Epithelial cell of esophagus (primary cell): ENCODE data around the gene HERC2.
"Not testable (repeated sequence)": the region's sequence is repeated elsewhere in the genome, so short reads cannot be mapped to it uniquely, and the experiment has no call there.

ENCODE experiments used
- DNase-seq: peaks from one replicate; pipeline ENCODE4 v3.0.0; 2010; ENCODE audit warnings: low read depth
- H3K4me3 ChIP-seq: 2 replicates; pipeline ENCODE4 v1.5.1; 2011; ENCODE audit warnings: mild to moderate bottlenecking, low read length, control low read depth
- CTCF ChIP-seq: IDR thresholded peaks from 2 replicates; pipeline ENCODE4 v1.5.1; 2011; ENCODE audit warnings: low read depth, mild to moderate bottlenecking, low read length, control low read depth, inconsistent platforms; ENCODE audit not compliant: insufficient read depth; ENCODE audit errors: missing control alignments

The HERC2 gene

DNA sequence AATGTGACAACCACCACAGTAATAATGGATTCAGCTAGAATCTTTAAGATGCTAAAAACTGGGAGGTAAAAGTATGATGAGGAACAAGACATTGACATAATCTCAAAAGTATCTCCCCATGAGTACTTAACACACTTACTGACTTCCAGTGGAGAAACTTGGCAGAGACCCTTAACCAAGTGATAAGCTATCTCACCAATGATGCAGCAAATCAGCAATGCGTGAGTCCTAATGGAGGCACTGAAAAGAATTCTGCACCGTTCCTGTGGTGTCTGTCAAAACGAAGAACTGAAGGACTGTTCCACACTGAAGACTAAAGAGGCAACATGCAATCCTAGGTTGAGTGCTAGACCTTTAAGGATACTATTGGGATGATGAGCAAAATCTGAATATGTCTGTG, 154.9 kb downstream of the HERC2 start:
- H3K4me3 ChIP-seq, result no peak overlapping the region

DNA sequence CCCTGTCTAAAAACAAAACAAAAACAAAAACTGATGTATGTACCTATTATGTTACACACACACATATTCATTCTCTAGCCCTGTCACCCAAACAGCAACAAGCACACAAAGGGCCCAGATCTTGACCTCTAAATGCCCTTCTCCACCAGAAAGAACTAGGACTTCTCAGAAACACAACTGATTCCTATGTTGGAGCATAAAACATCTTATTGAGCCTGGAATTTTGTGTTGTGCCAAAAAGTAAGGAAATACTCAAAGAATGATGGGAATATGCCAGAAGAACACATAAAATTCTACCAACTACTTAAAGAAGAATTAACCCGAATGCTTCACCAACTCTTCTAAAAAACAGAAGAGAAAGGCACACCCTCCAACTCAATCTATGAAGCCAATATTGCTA, 156.2 kb downstream of the HERC2 start:
- no peak overlapping the region for H3K4me3 ChIP-seq
- no peak for DNase-seq
- TF ChIP-seq CTCF, result no peak

More for the DNA sequence above, 154.9 kb downstream of the HERC2 start:
- TF ChIP-seq CTCF, result no peak
- no peak for DNase-seq

- no peak overlapping the region for H3K4me3 ChIP-seq
- no peak for TF ChIP-seq CTCF
- DNase-seq, result no peak
Observed at GRCh38 chr15:28164876-28165275, 157.1 kb downstream of the HERC2 start.

DNA sequence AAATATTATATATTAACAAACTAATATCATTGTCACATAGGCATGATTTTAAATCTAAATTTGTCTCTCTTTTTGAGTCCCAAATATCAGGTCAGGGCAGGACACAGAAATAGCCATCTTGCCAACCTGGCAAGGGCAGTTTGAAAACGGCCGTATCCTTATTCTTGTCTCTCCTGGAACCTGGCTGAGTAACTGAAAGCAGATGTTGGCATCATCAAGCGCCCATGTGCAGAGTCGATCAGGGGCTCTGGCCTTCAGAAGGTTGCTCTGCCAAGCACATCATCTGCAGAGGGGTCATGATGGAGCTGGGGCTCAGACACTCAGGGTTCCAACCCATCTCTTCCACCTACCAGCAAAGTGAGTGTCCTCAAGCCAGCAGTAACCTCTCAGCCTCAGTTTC, 167.7 kb downstream of the HERC2 start:
- no peak for DNase-seq
- H3K4me3 ChIP-seq, result no peak overlapping the region
- no peak for TF ChIP-seq CTCF

DNA sequence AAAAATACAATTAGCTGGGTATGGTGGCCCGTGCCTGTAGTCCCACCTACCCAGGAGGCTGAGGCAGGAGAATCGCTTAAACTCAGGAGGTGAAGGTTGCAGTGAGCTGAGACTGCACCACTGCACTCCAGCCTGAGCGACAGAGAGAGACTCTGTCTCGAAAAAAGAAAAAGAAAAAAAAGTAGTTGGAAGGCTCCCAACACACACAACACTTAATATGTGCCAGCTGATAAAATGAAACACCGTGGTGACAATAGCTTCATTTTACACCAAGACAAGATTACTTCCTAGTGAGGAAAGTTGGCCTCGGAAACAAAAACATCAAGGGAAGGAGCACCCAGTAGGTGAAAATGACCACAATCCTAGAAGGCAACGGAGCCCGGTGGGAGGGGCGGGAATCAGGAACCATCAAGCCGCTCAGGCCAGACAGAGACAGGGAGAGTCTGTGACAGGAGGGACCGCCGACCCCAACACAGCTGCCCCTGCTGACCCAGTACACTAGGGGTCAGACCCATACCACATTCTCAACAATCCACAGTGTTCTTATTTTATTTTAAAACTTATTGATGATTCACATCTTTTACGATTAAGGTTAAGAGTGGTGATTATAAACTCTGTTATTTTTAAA, 168.4 kb downstream of the HERC2 start:
- no peak for TF ChIP-seq CTCF
- H3K4me3 ChIP-seq, result no peak overlapping the region
- no peak for DNase-seq

- not testable (repeated sequence) for H3K4me3 ChIP-seq, DNase-seq
Observed at GRCh38 chr15:28152538-28152923, 169.4 kb downstream of the HERC2 start.

GRCh38 chr15:28151864-28152537, 170.0 kb downstream of the HERC2 start:
- DNase-seq, result peak; percentile 10
- H3K4me3 ChIP-seq, result not testable (repeated sequence)

DNA sequence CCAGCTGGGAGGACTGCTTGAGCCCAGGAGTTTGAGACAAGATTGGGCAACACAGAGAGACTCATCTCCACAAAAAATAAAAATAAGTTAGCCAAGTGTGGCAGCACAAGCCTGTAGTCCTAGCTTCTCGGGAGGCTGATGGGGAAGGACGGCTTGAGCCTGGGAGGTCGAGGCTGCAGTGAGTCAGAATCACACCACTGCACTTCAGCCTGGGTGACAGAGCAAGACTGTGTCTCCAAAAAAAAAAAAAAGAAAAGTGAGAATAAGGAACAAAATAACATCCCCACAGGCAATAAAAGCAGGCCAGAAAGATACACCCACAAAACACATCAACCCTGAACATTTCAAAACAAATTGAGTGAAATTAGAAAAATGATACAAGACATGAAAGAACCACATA, 174.2 kb downstream of the HERC2 start:
- no peak for TF ChIP-seq CTCF
- DNase-seq, result no peak

GRCh38 chr15:28145419-28145818, 176.6 kb downstream of the HERC2 start:
- not testable (repeated sequence) for H3K4me3 ChIP-seq
- DNase-seq, result peak; percentile 14

More for the DNA sequence above, 174.2 kb downstream of the HERC2 start:
- H3K4me3 ChIP-seq, result no peak overlapping the region
